Measurements from ENCODE around the gene HOXD1.

The HOXD1 gene

GRCh38 chr2:176187899-176188773, at the start of gene HOXD1:
Gene HOXD1 (plus strand): TSS chr2:176188668. CDS start chr2:176188802, 134 bp downstream.
- DNase-seq, result no peak

- no peak for DNase-seq
Observed at GRCh38 chr2:176138923-176139660, 49.4 kb upstream of the HOXD1 start.

GRCh38 chr2:176139661-176140512, 48.6 kb upstream of the HOXD1 start:
- no peak for DNase-seq

- peak; percentile 31 for DNase-seq
Observed at GRCh38 chr2:176140513-176141317, 47.8 kb upstream of the HOXD1 start.

- DNase-seq, result no peak
Observed at GRCh38 chr2:176142281-176142680, 46.2 kb upstream of the HOXD1 start.

- no peak for DNase-seq
Observed at GRCh38 chr2:176145085-176145969, 43.1 kb upstream of the HOXD1 start.

- no peak for DNase-seq
Observed at GRCh38 chr2:176146101-176146500, 42.4 kb upstream of the HOXD1 start.

GRCh38 chr2:176146645-176147044, 41.8 kb upstream of the HOXD1 start:
- no peak for DNase-seq

- DNase-seq, result no peak
Observed at GRCh38 chr2:176147210-176147799, 41.2 kb upstream of the HOXD1 start.

- DNase-seq, result no peak
Observed at GRCh38 chr2:176147800-176148496, 40.5 kb upstream of the HOXD1 start.

- DNase-seq, result no peak
Observed at GRCh38 chr2:176148751-176149421, 39.6 kb upstream of the HOXD1 start.

- DNase-seq, result no peak
Observed at GRCh38 chr2:176149481-176149938, 39.0 kb upstream of the HOXD1 start.

- no peak for DNase-seq
Observed at GRCh38 chr2:176149939-176150583, 38.4 kb upstream of the HOXD1 start.

- DNase-seq, result no peak
Observed at GRCh38 chr2:176150584-176151441, 37.7 kb upstream of the HOXD1 start.

GRCh38 chr2:176151442-176152287, 36.8 kb upstream of the HOXD1 start, which contains the start of gene HOXD4:
Gene HOXD4 (plus strand): TSS chr2:176151550. CDS start chr2:176151634, 84 bp downstream.
- DNase-seq, result no peak

- DNase-seq, result no peak
Observed at GRCh38 chr2:176152350-176153181, 35.9 kb upstream of the HOXD1 start.
